Tibial nerve (tissue), 4 donors: ENCODE measurements around the gene INSYN2B.

ENCODE experiments used
- EP300 ChIP-seq, 2 donors: sonication (generic); formaldehyde crosslinking; IDR thresholded peaks; one replicate each; pipeline ENCODE4 v1.6.1; 2017; ENCODE audit warnings: antibody characterized with exemption in 2 of 2, mild to moderate bottlenecking in 1 of 2
- POLR2A ChIP-seq, 2 donors: fragments of 450-650 bp; IDR thresholded peaks; one replicate each; pipeline ENCODE4 v1.6.1; 2017; ENCODE audit warnings: antibody characterized with exemption in 2 of 2, mild to moderate bottlenecking in 2 of 2, moderate library complexity in 2 of 2
- TF ChIP-seq, protein P1 (sequence below), 5 experiments: fragments of 200-600 bp in 3 of 5; fragments of 450-650 bp in 2 of 5; sonication (generic) in 3 of 5; IDR thresholded peaks; one replicate each; pipeline ENCODE4 v1.5.1; 2016 to 2019; ENCODE audit warnings: antibody characterized with exemption in 5 of 5, mild to moderate bottlenecking in 3 of 5, moderate library complexity in 2 of 5

DNA sequence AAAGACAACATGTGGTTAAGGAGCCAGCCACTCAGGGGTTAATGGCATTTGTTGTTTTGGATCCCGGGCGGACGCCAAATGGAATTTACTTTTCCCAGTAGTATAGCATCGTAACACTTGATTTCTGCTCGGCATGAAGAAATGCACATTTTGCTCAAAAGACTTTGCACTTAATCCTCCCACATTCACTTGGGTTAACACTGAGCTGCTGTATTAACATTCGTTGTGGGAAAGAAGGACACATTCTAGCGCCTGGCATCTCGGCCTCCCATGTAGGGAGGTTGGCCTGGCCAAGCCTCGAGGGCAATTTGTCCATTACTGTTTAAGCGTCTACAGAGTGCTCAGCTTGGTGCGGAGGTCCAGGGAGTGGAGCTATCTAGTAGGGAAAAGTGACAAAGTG lies 32.3 kb upstream of the INSYN2B start:
- TF ChIP-seq, protein P1, sequence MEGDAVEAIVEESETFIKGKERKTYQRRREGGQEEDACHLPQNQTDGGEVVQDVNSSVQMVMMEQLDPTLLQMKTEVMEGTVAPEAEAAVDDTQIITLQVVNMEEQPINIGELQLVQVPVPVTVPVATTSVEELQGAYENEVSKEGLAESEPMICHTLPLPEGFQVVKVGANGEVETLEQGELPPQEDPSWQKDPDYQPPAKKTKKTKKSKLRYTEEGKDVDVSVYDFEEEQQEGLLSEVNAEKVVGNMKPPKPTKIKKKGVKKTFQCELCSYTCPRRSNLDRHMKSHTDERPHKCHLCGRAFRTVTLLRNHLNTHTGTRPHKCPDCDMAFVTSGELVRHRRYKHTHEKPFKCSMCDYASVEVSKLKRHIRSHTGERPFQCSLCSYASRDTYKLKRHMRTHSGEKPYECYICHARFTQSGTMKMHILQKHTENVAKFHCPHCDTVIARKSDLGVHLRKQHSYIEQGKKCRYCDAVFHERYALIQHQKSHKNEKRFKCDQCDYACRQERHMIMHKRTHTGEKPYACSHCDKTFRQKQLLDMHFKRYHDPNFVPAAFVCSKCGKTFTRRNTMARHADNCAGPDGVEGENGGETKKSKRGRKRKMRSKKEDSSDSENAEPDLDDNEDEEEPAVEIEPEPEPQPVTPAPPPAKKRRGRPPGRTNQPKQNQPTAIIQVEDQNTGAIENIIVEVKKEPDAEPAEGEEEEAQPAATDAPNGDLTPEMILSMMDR (IDR thresholded peaks at IDR 0.05): no peak
- no peak for TF ChIP-seq POLR2A (IDR thresholded peaks at IDR 0.05)
- TF ChIP-seq EP300 (IDR thresholded peaks at IDR 0.05): no peak
